Fibroblast of skin of scalp (primary cell): ENCODE measurements around the gene KIAA1958.
"Not testable (repeated sequence)": the region's sequence is repeated elsewhere in the genome, so short reads cannot be mapped to it uniquely, and the experiment has no call there.

ENCODE experiments used
- DNase-seq: peaks from one replicate; pipeline ENCODE4 v3.0.0-alpha.2; 2013

KIAA1958 gene

DNA sequence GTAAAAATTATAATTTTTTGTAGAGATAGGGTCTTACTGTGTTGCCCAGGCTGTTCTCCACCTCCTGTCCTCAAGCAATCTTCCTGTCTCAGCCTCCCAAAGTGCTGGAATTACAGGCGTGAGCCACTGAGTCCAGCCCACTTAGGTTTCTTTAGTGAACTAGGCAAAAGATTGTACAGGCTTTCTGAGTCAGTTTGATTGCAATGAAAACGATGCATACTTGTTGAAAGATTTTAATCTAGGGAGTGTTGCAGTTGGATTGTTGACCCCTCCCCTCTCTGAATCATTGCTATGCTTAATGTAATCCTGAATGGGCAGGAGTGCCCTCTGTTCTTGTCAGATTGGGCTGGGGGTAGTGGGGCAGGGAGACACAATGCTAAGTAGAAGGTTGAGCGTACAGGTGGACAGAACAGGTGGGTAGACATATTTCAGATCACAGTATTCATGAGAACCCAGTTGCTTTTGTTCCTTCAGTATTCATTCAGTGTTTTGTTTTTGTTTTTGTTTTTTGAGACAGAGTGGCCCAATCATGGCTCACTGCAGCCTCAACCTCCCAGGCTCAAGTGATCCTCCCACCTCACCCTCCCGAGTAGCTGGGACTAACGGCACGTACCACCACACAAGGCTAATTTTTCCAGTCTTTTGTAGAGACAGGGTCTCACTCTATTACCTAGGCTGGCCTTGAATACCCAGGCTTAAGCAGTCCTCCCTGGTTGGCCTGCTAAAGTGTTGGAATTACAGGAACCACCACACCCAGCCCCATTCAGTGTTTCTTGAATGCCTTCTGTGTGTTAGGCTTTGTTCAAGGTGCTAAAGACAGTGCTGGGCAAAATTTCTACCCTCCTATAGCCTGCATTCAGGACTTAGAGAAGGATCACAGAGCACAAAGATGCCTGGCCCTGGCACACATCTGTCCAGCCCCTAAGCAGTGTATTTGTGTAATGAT lies 70.1 kb downstream of the KIAA1958 start:
- peak; percentile 76 for DNase-seq

DNA sequence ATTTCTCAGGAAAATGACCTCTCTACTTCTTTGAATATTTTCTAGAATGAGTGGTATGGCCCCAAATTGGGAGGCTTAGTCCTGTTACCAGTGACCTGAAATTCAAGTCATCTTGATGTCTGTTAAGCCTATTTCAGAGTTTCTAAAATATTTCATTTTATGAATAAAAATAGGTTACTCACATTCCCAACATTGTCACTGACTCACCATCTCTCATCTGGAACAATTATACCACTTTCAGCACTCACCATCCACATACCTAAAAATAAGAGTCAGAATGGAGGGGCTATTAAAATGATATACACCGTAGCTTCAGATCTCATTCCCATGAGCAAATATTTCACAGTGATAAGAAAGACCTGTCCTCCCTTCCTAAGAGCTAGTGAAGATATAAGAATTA lies 71.8 kb downstream of the KIAA1958 start:
- DNase-seq = peak; percentile 63

DNA sequence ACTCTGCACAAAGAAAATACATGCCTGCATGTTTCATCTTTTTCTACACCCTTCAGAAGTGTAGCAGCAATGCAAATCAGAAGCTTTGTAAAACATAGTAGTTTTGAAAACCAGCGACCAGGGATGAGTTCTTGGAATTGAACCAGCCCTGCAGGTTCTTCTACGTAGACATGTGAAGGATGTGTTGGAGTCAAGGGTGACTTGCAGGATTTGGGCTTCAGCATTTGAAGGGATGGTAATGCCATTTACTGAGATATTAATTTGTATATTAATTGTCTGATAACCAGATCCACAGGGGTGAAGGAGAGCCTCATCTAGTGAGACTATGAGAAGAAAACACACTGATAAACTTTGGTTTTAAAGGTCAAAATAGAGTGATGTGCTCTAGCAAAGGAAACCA lies 72.4 kb downstream of the KIAA1958 start:
- DNase-seq = no peak

DNA sequence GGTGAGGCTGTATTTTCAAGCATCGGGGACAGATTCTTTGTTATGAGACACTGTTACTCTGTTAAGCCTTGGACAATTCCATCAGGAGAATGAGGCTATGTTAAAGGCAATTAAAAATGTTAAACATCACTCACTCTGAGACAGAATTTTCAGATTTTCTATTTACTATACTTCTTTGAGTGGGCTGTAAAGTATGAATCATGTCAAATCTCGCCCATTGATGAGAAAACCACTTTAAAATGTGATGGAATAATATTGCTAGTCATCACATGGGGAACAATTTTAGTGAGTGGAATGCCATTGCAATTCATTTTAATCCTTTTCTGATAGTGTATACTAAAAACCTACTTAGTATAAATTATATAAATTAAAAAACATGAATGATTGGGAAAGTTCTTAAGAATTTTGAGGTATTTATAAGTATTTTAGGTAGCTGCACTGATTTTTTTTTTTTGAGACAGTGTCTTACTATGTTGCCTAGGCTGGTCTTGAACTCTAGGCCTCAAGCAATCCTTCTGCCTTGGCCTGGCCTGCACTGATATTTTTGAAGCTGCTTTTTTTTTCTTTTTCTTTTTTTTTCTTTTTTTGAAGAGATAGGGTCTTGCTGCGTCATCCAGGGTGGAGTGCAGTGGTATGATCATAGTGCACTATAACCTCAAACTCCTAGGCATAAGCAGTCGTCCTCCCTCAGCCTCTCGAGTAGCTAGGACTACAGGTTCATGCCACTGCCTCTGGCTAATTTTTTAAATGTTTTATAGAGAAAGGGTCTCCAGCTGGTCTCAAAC lies 73.2 kb downstream of the KIAA1958 start:
- peak; percentile 22 for DNase-seq

DNA sequence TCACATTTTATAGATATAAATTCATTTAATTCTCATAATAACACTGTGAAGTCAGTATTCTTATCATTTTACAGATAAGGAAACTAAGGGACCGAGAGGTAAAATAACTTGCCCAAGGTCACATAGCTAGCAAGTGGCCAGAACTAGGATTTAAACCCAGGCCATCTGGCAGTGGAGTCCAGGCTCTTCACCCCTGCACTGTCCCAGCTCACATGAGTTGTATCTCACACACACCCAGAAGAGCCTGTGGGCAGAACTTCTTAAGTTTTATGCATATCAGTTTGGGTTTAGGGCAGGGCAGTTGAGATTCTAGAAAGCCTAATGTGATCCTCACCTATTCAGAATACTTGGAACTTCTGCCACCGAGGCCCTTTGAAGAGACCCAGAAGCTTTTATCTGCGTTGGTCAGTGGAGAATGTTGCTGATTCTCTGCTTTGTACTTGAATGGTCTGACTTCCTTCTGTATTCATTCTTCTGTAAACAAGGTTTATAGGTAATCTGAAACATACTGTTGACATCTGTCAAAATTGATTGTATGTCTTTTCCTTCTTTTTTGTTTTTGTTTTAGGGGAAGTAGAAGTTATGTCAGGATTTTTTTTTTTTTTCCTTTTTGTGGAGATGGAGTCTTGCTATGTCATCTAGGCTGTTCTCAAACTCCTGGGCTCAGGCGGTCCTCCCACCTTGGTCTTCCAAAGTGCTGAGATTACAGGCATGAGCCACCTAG lies 75.8 kb downstream of the KIAA1958 start:
- DNase-seq = no peak

DNA sequence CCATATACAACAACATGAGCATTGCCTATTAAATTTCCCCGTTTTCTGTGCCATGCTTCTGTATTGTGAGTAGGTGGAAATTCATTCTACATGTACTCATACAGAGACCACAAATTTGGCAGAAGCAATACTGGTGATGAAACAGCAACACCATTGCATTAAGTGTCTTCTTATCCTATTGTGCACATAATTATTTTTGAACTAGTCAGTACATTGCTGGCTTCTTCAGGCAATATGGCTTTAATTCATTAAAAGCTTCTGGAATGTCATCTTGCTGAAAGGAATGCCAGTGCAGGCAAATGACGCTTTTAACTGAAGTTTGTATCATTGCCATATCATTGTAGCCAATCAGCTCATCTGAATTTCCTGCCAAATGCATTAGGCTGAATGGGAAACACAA lies 82.6 kb downstream of the KIAA1958 start:
- DNase-seq = peak; percentile 97

DNA sequence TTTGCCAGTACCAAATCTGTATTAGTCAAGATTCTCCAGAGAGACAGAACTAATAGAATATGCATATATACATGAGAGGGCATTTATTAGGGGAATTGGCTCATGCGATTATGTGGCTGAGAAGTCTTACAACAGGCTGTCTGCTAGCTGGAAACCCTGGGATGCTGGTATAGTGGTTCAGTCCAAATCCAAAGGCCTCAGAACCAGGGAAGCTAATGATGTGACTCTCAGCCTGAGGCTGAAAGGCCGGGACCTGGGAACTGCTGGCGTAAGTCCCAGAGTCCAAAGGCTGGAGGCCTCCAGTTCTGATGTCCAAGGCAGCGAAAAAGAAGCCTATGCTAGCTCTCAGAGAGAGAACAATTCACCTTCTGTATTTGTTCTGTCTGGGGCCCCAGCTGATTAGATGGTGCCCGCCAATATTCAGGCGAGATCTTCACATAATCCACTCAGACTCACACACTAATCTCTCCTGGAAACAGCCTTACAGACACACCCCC lies 84.1 kb downstream of the KIAA1958 start:
- no peak for DNase-seq

DNA sequence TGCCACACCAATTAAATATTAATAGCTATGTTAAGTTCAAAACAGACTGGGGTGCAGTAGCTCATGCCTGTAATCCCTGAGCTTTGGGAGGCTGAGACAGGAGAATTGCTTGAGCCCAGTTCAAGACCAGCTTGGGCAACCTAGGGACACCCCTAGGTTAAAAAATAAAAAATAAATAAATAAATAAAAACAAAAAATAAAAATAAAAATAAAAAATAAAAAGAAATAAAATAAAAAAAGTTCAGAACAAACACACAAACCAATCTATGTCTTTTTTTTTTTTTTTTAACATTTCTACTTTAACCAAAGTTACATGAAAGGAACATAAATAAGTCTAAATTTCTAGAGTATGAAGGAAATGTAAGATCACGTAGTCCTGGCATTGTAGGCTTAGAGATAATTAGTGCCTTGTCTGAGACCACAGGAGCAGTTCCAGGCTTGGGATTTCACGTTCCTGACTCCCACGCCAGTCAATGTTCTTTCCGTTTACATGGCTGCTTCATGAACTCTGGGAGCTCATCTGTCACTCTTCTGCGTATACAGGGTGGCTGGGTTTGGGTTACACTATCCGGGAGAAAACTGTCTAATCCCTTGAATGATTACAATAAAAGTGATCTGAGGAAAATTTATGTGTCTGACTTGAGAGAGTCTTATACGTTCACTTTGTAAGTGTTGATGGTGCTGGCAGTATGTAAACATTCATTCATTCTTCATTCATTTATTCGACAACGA lies 85.2 kb downstream of the KIAA1958 start:
- DNase-seq = no peak

DNA sequence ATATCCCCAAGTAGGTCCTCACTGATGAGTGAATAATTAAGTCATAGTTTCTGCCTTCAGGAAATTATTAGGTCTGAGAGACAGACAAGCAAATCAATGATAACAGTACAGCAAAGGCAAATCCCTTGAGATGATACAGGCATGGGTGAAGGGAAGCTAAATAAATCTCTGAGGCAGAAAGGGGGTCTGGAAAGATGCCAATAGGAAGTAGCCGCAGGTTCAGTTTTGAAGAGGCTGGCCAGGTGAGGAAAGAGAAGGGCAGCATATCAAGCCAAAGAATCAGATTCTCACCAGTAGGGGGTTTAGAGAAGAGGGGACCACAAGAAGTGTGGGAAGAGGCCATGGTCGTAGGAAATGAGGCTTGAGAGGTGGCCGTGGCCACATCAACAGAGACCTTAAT lies 85.8 kb downstream of the KIAA1958 start:
- DNase-seq = no peak

DNA sequence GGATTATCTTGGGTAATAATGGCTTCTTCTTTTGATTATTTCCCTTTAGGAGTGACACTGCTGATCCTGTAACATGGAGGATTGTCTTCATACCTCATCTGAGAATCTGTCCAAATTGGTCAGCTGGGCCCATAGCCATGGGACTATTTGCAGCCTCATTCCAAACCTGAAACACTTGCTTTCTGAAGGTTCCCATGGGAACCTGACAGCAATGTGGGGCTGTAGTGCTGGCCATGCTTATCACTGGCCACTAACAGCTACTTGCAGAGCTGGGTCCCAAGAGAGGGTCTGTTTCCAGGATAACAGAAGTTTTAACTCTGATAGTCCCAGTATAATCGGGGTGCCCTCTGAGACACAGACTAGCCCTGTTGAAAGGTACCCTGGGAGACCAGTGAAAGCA lies 87.4 kb downstream of the KIAA1958 start:
- DNase-seq = no peak

DNA sequence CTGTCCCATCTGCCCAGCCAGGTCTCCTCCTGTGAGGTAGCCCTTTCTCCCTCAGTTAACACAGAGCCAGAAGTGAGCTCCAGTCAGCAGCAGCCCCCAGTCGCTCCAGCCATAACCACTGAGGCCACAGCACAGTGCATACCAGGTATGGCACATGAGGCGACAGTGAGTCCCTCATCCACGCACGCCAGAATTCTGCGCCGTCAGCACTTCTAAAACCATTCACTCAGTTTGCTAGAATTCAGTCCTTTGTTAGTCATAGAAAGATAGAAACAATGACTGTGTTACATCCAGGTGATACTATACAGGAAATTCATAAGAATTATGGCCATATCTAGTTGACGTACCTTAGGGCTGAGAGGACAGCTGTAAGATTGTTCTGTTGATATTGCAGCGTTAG lies 88.5 kb downstream of the KIAA1958 start:
- no peak for DNase-seq

DNA sequence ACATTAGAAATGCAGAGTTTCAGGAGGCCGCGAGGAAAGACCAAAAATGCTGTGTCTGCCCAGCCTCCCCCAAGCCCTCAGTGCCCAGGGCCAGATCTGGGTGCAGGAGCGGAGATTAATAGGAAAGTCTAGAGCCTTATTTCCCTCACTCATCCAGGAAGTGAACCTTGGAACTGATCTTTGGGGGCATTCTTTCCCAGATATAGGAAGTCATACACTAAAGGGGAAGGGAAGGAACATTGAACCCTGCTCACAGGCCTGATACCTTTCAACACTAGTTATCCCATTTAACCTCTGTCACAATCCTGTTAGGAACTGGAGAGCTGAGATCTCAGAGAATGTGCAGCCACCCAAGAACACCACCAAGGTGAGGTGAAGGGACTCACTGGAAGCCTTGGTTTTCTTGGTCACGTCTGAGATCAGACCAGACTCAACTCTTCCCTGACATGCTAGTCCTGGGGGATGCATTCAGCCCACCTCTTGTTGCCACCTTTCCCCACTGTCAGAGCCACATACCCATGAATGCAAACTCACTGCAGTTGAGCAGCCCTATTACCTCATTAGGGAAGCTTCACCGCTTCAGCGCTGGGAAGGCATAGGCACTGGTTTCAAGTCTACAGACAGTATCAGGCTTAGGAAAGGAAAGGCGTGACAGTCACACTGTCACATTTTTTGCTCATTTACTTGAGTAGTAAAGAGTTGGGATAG lies 95.0 kb downstream of the KIAA1958 start:
- no peak for DNase-seq

DNA sequence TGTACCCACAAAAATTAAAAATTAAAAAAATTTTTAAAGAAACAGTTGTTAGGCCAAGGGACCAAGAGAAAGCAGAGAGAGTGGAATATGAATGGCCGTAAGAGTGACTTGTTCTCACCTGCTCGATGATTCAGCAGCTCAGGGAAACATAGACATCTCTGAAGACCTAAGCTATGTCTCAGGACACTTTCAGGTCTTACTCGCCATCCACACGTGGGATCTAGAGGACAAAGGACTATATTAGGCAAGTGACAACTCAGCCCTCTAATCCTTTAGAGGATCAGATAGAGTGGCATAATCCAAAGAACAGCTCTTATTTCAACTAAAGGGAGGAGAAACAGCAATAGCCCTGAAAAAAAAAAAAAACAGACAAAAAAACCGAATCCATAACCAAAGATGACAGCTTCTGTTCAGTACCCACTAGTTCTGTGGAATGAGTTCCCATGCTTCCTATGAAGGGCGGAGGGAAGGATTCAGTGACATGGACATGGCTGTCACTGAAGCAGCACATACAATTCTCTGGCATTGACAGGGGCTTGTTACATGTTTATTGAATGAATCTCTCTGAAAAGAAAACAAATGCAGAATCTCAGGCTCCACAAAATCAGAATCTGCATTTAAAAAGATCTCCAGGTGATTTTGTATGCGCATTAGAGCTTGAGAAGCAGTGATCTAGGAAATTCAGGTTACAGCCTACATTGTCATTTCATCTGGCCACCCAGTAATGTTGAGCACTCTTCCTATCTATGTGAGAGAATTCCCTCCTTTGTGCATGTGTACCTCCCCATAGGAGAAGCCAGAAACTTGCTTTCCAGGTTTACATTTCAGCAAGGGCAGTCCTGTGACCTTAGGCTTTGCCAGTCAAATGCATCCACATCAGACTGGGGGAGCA lies 96.0 kb downstream of the KIAA1958 start:
- no peak for DNase-seq

DNA sequence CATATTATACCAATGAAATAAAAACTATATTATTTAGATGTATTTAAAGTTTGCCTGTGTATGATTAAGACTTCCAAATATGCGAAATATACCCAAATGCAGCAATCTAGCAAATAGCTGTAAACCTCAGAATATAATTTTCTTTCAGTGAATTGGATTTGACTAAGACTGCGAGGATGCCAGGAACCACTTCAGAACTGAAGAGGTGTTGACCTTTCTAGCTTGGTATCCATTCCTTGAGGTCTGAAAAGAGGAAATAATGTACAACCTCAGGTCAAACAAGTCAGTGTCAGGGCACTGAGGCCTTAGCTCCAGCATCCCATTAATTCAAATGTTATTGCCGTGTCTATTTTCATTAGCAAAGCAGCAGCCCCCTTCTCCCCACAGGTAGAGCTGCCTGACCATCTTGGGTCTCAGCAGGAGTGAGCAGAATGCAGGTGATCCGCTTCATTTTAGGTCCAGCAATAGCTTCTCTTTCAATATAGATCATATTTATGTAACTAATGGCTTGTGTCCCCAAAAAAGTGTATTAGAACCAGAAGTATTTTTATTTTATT lies 100.0 kb downstream of the KIAA1958 start:
- DNase-seq = peak; percentile 38

DNA sequence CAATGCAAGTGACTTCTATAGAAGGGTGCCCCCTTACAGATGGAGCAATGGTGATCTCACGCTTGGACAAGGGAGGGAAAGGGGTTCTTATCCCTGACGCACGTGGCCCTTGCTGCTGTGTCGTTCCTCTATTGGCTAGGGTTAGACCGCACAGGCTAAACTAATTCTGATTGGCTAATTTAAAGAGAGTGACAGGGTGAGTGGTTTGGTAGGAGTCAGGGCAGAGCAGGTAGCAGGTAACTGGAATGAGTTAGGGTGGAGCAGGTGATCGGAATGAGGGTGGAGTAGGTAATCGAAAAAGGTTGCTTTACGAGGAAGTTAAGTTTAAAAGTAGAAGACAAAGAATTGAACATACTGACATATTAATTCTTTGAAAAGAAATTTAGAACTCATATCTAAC lies 105.2 kb downstream of the KIAA1958 start:
- DNase-seq = not testable (repeated sequence)

DNA sequence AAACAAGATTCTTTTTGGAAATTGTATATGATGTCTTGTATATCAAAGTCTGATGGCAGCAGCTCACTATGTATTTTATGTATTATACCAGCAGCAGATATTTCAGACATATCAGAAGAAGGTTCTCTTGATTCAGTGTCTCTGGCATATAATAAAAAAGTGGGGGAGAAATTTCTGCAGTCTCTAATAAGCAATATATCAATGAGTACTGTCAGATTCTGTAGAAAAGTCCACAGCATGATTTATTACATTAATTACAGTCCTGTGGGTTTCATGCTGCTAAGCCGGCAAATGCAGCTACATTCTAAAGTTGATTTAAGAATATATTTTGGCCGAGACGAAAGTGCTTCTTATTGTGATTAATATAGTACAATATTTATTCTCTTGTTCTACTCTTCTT lies 113.1 kb downstream of the KIAA1958 start:
- DNase-seq = no peak

DNA sequence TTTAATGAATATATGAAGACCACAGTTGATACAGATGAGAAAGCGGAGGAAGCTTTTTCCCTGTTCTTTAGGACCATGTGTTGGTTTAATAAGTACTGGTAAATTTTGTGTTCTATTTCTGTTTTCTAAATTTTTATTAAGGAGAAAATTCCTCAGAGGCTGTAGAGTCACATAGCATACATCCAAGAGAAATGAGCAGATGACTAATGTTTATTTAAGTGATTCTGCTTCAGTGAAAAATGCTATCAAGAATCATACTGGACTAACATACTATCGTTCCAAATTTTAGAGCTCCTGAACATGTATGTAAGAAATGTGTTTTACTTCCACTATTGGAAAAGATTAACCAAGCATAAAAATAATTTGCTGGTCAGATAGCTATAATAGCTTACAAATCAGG lies 115.0 kb downstream of the KIAA1958 start:
- peak; percentile 49 for DNase-seq

DNA sequence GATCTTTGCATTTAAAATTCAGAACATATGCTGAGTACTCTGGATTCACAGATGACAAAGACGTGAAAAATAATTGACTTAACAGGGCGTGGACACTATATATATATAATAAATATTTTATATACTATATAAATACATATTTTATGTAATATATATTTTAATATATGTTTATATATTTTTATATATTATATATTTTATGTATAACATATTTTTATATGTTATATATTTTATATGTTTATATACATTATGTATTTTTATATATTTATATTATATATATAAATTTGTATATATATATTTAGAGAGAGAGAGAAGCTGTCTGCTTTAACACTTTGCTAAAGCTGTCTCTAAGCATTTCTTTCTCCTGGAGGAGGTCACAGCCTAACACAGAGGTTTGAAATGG lies 118.2 kb downstream of the KIAA1958 start:
- no peak for DNase-seq

DNA sequence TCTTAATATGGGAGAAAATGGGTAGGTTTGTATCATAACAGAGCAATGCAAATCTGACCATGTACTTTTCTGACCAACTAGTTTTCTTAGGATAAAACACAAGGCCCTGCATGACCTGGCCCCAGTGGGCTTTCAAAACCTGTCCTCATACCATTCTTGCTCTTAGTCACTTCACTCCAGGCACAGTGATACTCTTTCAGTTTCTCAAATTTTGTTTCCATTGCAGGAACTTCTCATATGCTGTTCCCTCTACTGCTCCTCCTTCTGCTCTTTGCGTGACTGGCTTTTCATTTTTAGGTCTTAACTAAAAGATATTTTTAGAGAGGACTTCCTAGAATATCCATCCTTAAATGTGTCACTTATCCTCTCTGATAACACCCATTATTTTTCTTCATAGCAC lies 118.9 kb downstream of the KIAA1958 start:
- no peak for DNase-seq
